PFSK-1 (cell line): ENCODE results near the gene CCDC191.

Source experiments
- FOXP2 ChIP-seq: optimal IDR thresholded peaks from 2 replicates; pipeline ENCODE3; 2011; ENCODE audit warnings: borderline replicate concordance, control low read depth, inconsistent platforms; ENCODE audit not compliant: insufficient read depth; ENCODE audit errors: extremely low read length, extremely low read depth
- POLR2AphosphoS5 ChIP-seq: IDR thresholded peaks from 2 replicates; pipeline ENCODE4 v1.6.1; 2012; ENCODE audit warnings: low read depth, mild to moderate bottlenecking, control low read depth, low read length, moderate library complexity
- REST ChIP-seq, 2 experiments: IDR thresholded peaks; 2 replicates each; pipeline versions ENCODE4 v1.6.1 to v1.8.0; 2011 to 2012; ENCODE audit warnings: low read depth in 2 of 2, low read length in 2 of 2, control low read depth in 1 of 2, inconsistent platforms in 1 of 2, mild to moderate bottlenecking in 1 of 2, moderate library complexity in 1 of 2; ENCODE audit not compliant: insufficient read depth in 1 of 2
- SIN3A ChIP-seq: IDR thresholded peaks from 2 replicates; pipeline ENCODE4 v1.6.1; 2012; ENCODE audit warnings: mild to moderate bottlenecking, low read length, moderate library complexity, borderline replicate concordance; ENCODE audit not compliant: insufficient read depth
- TAF1 ChIP-seq: IDR thresholded peaks from 2 replicates; pipeline ENCODE4 v1.6.1; 2012; ENCODE audit warnings: low read length, control low read depth, borderline replicate concordance; ENCODE audit not compliant: insufficient read depth

Gene CCDC191

GRCh38 chr3:114095796-114096195 is 39.5 kb upstream of the CCDC191 start:
- TF ChIP-seq FOXP2 (no peak), POLR2AphosphoS5 (no peak), TAF1 (no peak), REST (IDR thresholded peaks at IDR 0.05; ENCODE audit: insufficient read depth in 1 of 2, low read depth in 2 of 2, low read length in 2 of 2) (no peak), SIN3A (no peak)

GRCh38 chr3:114093596-114093995 is 37.3 kb upstream of the CCDC191 start:
- TF ChIP-seq TAF1 = no peak
- TF ChIP-seq REST (IDR thresholded peaks at IDR 0.05; ENCODE audit: insufficient read depth in 1 of 2, low read depth in 2 of 2, low read length in 2 of 2) = no peak
- TF ChIP-seq FOXP2 = no peak
- TF ChIP-seq SIN3A = no peak
- TF ChIP-seq POLR2AphosphoS5 = no peak

GRCh38 chr3:114093016-114093380 is 36.7 kb upstream of the CCDC191 start:
- TF ChIP-seq REST (IDR thresholded peaks at IDR 0.05; ENCODE audit: insufficient read depth in 1 of 2, low read depth in 2 of 2, low read length in 2 of 2) (no peak), SIN3A (no peak), POLR2AphosphoS5 (no peak), FOXP2 (no peak), TAF1 (no peak)

DNA sequence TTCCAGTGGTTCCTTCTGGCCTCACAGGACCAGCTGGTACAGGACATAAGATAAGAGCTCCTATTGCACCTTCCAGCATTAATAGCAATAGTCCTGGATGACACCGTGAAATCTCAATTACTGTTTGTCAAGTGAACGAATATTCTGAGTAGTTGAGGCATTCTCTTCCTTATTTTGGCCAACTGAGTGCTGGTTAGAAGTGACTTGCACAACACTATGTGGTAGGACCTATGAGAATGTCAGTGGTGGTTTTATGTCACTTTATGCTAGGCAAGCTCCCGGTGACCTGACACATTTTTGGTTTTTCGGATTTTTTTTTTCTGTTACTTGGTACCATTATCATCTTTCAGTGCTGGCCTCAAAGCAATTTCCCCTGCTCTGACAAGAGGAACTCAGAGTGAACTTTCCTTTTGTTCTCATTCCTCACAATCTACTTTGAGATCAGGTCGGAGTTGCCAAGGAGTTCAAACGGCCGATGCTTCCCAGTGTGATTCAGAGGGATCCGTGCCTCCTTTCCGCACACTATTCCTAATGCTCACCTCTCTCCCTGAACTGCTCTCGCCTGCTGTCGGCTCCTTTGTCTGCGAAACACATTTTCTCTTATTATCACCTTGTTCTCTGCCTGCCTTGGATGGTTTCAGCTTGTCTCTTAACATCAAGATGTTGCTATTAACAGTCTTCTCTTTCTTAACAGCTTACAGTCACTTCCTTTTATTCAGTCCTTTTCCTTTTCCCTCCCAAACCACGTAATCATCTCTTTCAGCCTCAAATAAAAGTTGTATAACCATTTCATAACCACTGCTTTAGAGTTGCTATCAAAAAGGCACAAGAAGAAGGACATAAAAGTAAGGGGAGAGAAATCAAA is 36.1 kb upstream of the CCDC191 start:
- no peak for TF ChIP-seq POLR2AphosphoS5
- TF ChIP-seq REST (IDR thresholded peaks at IDR 0.05; ENCODE audit: insufficient read depth in 1 of 2, low read depth in 2 of 2, low read length in 2 of 2) = no peak
- TF ChIP-seq SIN3A = no peak
- TF ChIP-seq FOXP2 = no peak
- TF ChIP-seq TAF1 = no peak

DNA sequence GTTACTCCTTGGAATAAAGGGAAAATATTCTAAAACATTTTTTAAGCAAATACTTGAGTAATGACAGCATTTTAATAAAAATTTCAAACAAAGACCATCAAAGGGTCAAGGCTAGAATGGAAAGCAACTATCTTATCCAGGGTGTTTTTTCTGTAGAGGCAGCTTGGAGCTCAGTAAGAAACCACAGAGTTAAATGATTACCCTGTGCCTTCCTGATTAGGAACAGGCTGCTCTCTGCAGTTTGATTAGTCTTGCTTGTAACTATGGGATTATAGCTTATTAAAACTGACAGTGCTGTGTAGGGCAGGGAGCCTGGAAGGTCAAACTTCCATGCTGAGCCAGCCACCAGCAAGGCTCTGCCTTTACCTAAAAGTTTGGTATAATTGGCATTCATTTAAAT is 33.3 kb upstream of the CCDC191 start:
- TF ChIP-seq POLR2AphosphoS5 = no peak
- no peak for TF ChIP-seq TAF1
- TF ChIP-seq SIN3A = no peak
- TF ChIP-seq REST (IDR thresholded peaks at IDR 0.05; ENCODE audit: insufficient read depth in 1 of 2, low read depth in 2 of 2, low read length in 2 of 2) = no peak
- no peak for TF ChIP-seq FOXP2
